HFFc6 (cell line): ENCODE measurements around the gene ARHGAP26. TPM values are rescaled to one million over a fixed set of nuclear protein-coding genes. Genes with fewer than 3 reads are reported as not detected.

Experiments
- DNase-seq: peaks from one replicate; pipeline ENCODE4 v3.0.0-alpha.2; 2018
- H3K27ac Mint-ChIP-seq: 2 replicates; pipeline ENCODE4 v1.8.0; 2020; ENCODE audit warnings: mild to moderate bottlenecking, mixed read lengths
- H3K27me3 Mint-ChIP-seq: 2 replicates; pipeline ENCODE4 v1.8.0; 2021; ENCODE audit warnings: mild to moderate bottlenecking, moderate library complexity, mixed read lengths; ENCODE audit not compliant: insufficient read depth
- H3K36me3 Mint-ChIP-seq: 2 replicates; pipeline ENCODE4 v1.8.0; 2021; ENCODE audit warnings: low read depth, mixed read lengths
- H3K4me1 Mint-ChIP-seq: 2 replicates; pipeline ENCODE4 v1.8.0; 2020; ENCODE audit warnings: low read depth, mixed read lengths
- H3K4me3 Mint-ChIP-seq: 2 replicates; pipeline ENCODE4 v1.8.0; 2020; ENCODE audit warnings: mild to moderate bottlenecking, moderate library complexity, mixed read lengths
- H3K9me3 Mint-ChIP-seq: 2 replicates; pipeline ENCODE4 v1.8.0; 2020; ENCODE audit warnings: mild to moderate bottlenecking, mixed read lengths
- total RNA-seq, 6 experiments: library from RNA; stranded (reverse); fragmentation: NEBNext Ultra II Directional; extraction: Animal tissue kit (Norgen Biotek cat#: 25700); gene quantifications; 2 replicates in 1 of 6; 3 replicates in 5 of 6; pipeline ENCODE4 v1.2.3, GENCODE V29; 2021
- TF ChIP-seq, protein P1 (sequence below): fragments of 200-600 bp; sonication (generic); IDR thresholded peaks from 2 replicates; pipeline ENCODE4 v1.5.0; 2021; ENCODE audit warnings: antibody characterized with exemption, mild to moderate bottlenecking

The ARHGAP26 gene
- total RNA-seq, 6 experiments from 2014 or later = 2.3 to 3.6 (median 3.1) TPM

DNA sequence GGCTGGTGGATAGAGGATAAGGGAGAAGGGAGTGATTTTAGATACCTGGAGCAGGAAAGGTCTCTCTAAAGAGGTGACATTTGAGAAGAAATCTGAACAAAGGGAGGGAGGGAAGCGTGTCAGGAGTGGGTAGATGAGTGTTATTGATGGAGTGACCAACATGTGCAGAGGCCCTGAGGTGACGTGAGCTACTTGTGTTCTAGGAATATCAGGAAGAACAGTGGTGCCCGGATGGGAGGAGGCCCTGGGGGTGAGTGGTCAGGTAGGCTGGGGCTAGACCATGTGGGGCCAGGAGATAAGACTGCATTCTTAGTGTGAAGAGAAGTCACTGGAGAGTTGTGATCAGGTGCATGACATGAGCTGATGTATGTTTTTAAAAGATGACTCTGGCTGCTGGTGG lies 256.2 kb downstream of the ARHGAP26 start:
- no peak for DNase-seq
- H3K9me3 Mint-ChIP-seq = no peaks in the 10 kb centered on the region
- H3K27ac Mint-ChIP-seq = no peak overlapping the region
- H3K4me3 Mint-ChIP-seq = no peak overlapping the region
- peaks cover 26% of the 10 kb centered on the region for H3K4me1 Mint-ChIP-seq
- H3K27me3 Mint-ChIP-seq = peaks cover 4% of the 10 kb centered on the region
- peaks cover 4% of the 10 kb centered on the region; the same call in 1 of the 2 replicates for H3K36me3 Mint-ChIP-seq
- TF ChIP-seq, protein P1, sequence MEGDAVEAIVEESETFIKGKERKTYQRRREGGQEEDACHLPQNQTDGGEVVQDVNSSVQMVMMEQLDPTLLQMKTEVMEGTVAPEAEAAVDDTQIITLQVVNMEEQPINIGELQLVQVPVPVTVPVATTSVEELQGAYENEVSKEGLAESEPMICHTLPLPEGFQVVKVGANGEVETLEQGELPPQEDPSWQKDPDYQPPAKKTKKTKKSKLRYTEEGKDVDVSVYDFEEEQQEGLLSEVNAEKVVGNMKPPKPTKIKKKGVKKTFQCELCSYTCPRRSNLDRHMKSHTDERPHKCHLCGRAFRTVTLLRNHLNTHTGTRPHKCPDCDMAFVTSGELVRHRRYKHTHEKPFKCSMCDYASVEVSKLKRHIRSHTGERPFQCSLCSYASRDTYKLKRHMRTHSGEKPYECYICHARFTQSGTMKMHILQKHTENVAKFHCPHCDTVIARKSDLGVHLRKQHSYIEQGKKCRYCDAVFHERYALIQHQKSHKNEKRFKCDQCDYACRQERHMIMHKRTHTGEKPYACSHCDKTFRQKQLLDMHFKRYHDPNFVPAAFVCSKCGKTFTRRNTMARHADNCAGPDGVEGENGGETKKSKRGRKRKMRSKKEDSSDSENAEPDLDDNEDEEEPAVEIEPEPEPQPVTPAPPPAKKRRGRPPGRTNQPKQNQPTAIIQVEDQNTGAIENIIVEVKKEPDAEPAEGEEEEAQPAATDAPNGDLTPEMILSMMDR = no peak

DNA sequence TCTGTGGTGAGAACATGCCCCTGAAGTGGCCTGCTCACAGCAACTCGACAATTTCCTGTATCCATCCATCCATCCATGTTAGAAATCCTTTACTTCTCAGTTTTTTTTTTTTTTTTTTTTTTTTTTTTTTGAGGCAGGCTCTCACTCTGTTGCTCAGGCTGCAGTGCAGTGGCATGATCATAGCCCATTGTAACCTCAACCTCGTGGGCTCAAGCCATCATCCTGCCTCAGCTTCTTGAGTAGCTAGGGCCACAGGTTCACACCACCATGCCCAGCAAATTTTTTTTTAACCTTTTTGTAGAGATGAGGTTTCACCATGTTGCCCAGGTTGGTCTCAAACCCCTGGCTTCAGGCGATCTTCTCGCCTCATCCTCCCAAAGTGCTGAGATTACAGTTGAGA lies 259.1 kb downstream of the ARHGAP26 start:
- H3K4me3 Mint-ChIP-seq = no peak overlapping the region
- peaks cover 4% of the 10 kb centered on the region for H3K9me3 Mint-ChIP-seq
- peaks cover 34% of the 10 kb centered on the region for H3K4me1 Mint-ChIP-seq
- H3K36me3 Mint-ChIP-seq = peaks cover 7% of the 10 kb centered on the region
- H3K27me3 Mint-ChIP-seq = peaks cover 8% of the 10 kb centered on the region
- DNase-seq = no peak
- H3K27ac Mint-ChIP-seq = no peak overlapping the region
- TF ChIP-seq, protein P1 = no peak

DNA sequence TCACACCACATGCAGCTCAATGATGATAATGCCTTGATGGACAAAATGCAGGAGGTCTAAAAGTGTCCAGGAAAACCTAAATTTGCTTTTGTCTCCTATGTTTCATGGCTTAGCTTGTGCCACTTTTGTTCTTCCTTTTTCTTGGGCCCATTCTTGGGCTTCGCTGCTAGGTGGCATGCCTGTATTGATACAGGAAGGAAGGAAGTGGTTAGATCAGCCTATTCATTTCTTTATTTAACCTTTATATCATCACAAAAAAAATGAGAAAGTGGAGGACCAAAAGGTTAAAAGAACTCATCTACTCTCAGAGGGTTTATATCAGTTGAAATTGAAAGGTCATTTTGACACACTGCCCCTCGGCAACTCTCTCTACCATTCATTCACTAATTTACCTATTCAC lies 260.2 kb downstream of the ARHGAP26 start:
- no peak for DNase-seq
- H3K27ac Mint-ChIP-seq = no peak overlapping the region
- peaks cover 11% of the 10 kb centered on the region for H3K36me3 Mint-ChIP-seq
- H3K4me3 Mint-ChIP-seq = no peak overlapping the region
- H3K27me3 Mint-ChIP-seq = peaks cover 8% of the 10 kb centered on the region
- peaks cover 32% of the 10 kb centered on the region for H3K4me1 Mint-ChIP-seq
- TF ChIP-seq, protein P1 = no peak
- H3K9me3 Mint-ChIP-seq = peaks cover 8% of the 10 kb centered on the region

DNA sequence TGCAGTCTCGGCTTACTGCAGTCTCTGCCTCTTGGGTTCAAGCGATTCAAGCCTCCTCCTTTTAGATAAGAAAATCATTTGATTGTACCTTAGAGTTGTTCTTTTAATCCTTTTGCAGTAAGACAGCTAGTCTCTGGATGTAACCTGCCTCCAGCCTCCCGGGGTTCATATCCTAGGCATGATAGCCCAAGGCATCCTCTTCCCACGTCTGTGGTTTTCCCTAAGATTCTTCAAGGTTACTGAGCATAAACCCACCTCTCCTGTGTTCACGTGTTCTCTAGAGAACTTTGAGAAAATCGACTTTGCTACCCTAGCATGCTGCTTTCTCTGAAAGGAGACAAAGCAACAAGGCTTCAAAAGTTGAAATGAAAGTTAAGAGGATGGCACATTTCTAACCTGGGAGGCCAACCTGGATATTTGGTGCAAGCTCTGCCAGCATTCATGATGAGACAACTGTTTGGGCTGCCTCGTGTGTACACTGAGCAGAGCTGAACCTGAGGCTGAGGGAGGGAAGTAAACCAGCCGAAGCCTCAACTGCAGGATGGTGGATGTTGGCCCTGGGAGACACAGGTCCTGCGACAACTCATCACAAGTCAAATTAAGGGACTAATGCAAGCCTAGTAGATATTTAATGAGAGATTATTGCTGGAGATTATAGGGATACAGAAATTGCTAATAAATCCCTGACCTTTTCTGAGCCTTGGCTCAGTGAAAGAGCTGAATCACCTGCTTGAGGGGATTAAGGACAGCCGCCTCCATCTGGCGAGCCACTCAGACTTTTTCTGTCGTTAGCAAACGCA lies 261.8 kb downstream of the ARHGAP26 start:
- Mint-ChIP-seq H3K27ac (no peak overlapping the region), H3K4me3 (no peak overlapping the region), H3K27me3 (peaks cover 12% of the 10 kb centered on the region), H3K36me3 (peaks cover 18% of the 10 kb centered on the region), H3K9me3 (peaks cover 14% of the 10 kb centered on the region), H3K4me1 (peaks cover 22% of the 10 kb centered on the region)
- TF ChIP-seq, protein P1 = no peak
- DNase-seq = no peak

DNA sequence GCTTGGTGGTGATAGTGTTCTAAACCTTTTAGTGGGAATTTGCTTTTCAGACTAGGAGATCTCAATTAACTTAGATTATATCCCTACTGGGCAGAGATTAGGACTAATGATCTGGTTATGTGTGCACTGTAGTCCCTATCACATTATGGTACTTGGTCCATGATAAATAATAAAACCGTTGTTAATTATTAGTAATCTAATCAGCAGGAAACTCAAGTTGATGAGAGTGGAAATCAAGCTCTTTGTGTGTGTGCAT lies 262.3 kb downstream of the ARHGAP26 start:
- DNase-seq = no peak
- TF ChIP-seq, protein P1 = no peak
- no peak overlapping the region for H3K27ac Mint-ChIP-seq
- H3K4me3 Mint-ChIP-seq = no peak overlapping the region
- H3K4me1 Mint-ChIP-seq = peaks cover 22% of the 10 kb centered on the region
- H3K27me3 Mint-ChIP-seq = peaks cover 12% of the 10 kb centered on the region
- peaks cover 18% of the 10 kb centered on the region for H3K36me3 Mint-ChIP-seq
- peaks cover 14% of the 10 kb centered on the region for H3K9me3 Mint-ChIP-seq
